Thoracic aorta (tissue), 2 donors: Measurements from ENCODE around the gene TMEM129. TPM values are rescaled to one million over a fixed set of nuclear protein-coding genes. Genes with fewer than 3 reads are reported as not detected.

Source experiments
- ATAC-seq: fragments of 150-250 bp; one replicate; pipeline ENCODE4 v1.8.0; 2017; ENCODE audit warnings: low read depth; ENCODE audit not compliant: insufficient number of reproducible peaks, low FRiP score
- DNase-seq: peaks from one replicate; pipeline ENCODE4 v3.0.0-alpha.2; 2020; ENCODE audit warnings: low spot score
- H3K27ac ChIP-seq, 2 donors: fragments of 200-600 bp; sonication (generic); 1 replicate in 1 of 2; 2 replicates in 1 of 2; pipeline ENCODE4 v1.5.1; 2016; ENCODE audit warnings: mild to moderate bottlenecking in 2 of 2, moderate library complexity in 2 of 2
- H3K27me3 ChIP-seq: fragments of 200-600 bp; sonication (generic); replicated peaks from 2 replicates; pipeline ENCODE4 v1.6.0; 2016; ENCODE audit warnings: mild to moderate bottlenecking; ENCODE audit not compliant: insufficient read depth
- H3K36me3 ChIP-seq: fragments of 200-600 bp; sonication (generic); one replicate; pipeline ENCODE4 v1.5.1; 2016
- H3K4me1 ChIP-seq, 2 donors: fragments of 200-600 bp; sonication (generic); 1 replicate in 1 of 2; 2 replicates in 1 of 2; pipeline versions ENCODE4 v1.5.1 to v1.6.0; 2016; ENCODE audit warnings: low read depth in 2 of 2, mild to moderate bottlenecking in 1 of 2; ENCODE audit not compliant: control insufficient read depth in 1 of 2
- H3K4me3 ChIP-seq: fragments of 200-600 bp; sonication (generic); 2 replicates; pipeline ENCODE4 v1.5.1; 2016; ENCODE audit warnings: mild to moderate bottlenecking
- H3K9me3 ChIP-seq: fragments of 200-600 bp; sonication (generic); 2 replicates; pipeline ENCODE4 v1.5.1; 2016
- total RNA-seq, 2 donors: library from RNA; depleted of rRNA; stranded (reverse); fragments of >200 nt; gene quantifications; one replicate each; pipeline versions ENCODE4 v1.1.0 to v1.2.3, GENCODE V29; 2016
- TF ChIP-seq, protein P1 (sequence below): fragments of 200-600 bp; sonication (generic); IDR thresholded peaks from one replicate; pipeline ENCODE4 v1.5.1; 2019; ENCODE audit warnings: antibody characterized with exemption

TMEM129 gene
- total RNA-seq, 2 donors from 2014 or later, result 58.1 to 104 TPM

GRCh38 chr4:1726146-1726934 lies 5.2 kb upstream of the TMEM129 start:
- H3K27me3 ChIP-seq, result no peaks in the 10 kb centered on the region
- H3K27ac ChIP-seq, result no peak overlapping the region
- peaks cover 5 to 17% of the 10 kb centered on the region in 2 donors for H3K4me1 ChIP-seq
- H3K36me3 ChIP-seq, result no peaks in the 10 kb centered on the region
- TF ChIP-seq, protein P1, sequence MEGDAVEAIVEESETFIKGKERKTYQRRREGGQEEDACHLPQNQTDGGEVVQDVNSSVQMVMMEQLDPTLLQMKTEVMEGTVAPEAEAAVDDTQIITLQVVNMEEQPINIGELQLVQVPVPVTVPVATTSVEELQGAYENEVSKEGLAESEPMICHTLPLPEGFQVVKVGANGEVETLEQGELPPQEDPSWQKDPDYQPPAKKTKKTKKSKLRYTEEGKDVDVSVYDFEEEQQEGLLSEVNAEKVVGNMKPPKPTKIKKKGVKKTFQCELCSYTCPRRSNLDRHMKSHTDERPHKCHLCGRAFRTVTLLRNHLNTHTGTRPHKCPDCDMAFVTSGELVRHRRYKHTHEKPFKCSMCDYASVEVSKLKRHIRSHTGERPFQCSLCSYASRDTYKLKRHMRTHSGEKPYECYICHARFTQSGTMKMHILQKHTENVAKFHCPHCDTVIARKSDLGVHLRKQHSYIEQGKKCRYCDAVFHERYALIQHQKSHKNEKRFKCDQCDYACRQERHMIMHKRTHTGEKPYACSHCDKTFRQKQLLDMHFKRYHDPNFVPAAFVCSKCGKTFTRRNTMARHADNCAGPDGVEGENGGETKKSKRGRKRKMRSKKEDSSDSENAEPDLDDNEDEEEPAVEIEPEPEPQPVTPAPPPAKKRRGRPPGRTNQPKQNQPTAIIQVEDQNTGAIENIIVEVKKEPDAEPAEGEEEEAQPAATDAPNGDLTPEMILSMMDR, result peak; percentile 97
- H3K9me3 ChIP-seq, result no peaks in the 10 kb centered on the region
- no peak overlapping the region for H3K4me3 ChIP-seq
- ATAC-seq (no peak), DNase-seq (peak; percentile 67)

DNA sequence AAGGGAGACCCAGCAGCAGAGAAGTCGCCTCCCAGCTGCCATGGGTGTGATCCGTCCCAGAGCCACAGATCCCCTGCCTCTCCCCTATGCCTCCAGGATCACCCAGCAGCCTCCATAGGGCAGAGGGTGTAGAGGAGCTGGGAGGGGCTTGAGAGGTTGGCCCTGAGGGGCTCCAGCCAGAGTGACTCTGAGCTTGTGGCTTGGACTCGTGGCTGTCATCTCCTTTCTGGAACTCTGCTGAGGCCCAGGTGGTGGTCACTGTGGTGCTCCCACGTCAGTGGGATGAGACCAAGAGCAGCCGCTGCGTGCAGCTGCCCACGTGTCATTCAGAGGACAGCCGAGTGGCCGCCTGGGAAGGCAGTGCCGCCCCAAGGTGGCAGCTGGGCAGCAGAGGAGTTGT lies 4.4 kb upstream of the TMEM129 start:
- peaks cover 5 to 17% of the 10 kb centered on the region in 2 donors for H3K4me1 ChIP-seq
- no peaks in the 10 kb centered on the region for H3K27me3 ChIP-seq
- no peaks in the 10 kb centered on the region for H3K36me3 ChIP-seq
- TF ChIP-seq, protein P1, result no peak
- H3K4me3 ChIP-seq, result no peak overlapping the region
- H3K27ac ChIP-seq, result no peak overlapping the region
- no peak for ATAC-seq
- no peaks in the 10 kb centered on the region for H3K9me3 ChIP-seq
- DNase-seq, result no peak

DNA sequence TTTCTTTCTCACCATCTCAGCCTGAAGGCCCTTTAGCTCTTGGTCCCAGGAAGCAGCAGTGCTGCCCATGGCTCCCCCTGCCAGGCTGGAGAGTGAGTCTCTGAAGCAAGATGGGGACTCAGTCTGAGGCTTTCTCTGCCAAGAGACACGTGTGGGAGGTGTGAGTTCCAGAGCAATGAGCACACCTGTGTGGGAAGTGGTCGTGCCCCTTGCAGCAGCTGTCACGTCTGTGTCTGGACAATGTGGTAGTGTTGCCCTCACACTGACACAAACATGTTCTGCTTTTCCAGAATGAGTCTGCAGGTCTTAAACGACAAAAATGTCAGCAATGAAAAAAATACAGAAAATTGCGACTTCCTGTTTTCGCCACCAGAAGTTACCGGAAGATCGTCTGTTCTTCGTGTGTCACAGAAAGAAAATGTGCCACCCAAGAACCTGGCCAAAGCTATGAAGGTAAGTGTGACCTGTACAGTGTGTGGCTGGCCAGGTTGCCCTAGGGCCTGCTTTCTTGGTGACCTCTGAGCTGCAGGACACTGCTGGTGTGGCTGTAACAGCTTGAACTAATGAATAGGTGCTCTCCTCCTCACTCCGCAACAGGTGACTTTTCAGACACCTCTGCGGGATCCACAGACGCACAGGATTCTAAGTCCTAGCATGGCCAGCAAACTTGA lies 2.1 kb upstream of the TMEM129 start:
- DNase-seq (no peak), ATAC-seq (no peak)
- H3K4me1 ChIP-seq, result peaks cover 14 to 29% of the 10 kb centered on the region in 2 donors
- H3K27me3 ChIP-seq, result no peaks in the 10 kb centered on the region
- H3K9me3 ChIP-seq, result no peaks in the 10 kb centered on the region
- H3K4me3 ChIP-seq, result peak overlapping the region; percentile 39
- peaks cover under 1% of the 10 kb centered on the region for H3K36me3 ChIP-seq
- TF ChIP-seq, protein P1, result no peak
- H3K27ac ChIP-seq, result peak overlapping the region in 1 of 2 donors; percentile 35

GRCh38 chr4:1722551-1723118 lies 1.5 kb upstream of the TMEM129 start:
- H3K36me3 ChIP-seq, result peaks cover 7% of the 10 kb centered on the region
- H3K4me3 ChIP-seq, result peak overlapping the region; percentile 4
- TF ChIP-seq, protein P1, result no peak
- H3K9me3 ChIP-seq, result no peaks in the 10 kb centered on the region
- peak overlapping the region in 1 of 2 donors; percentile 35 for H3K27ac ChIP-seq
- peaks cover 14 to 29% of the 10 kb centered on the region in 2 donors for H3K4me1 ChIP-seq
- no peaks in the 10 kb centered on the region for H3K27me3 ChIP-seq
- ATAC-seq (no peak), DNase-seq (no peak)
